HepG2 (cell line): ENCODE results near the gene EPHB3. TPM values are rescaled to one million over a fixed set of nuclear protein-coding genes. Genes with fewer than 3 reads are reported as not detected.

Source experiments
- ATAC-seq: fragments of 200-7000 bp; cut with Tn5 transposase; 3 replicates; pipeline ENCODE4 v1.9.1; 2020; ENCODE audit warnings: mild to moderate bottlenecking, moderate library complexity
- BruUV-seq: library from RNA; stranded (reverse); fragments of 400-500 nt; replicated peaks from 2 replicates; lab custom pipeline; 2021; lab: Mats Ljungman, UMichigan
- CTCF ChIA-PET: fragments of 300-600 bp; formaldehyde crosslinking; extraction: SDS; loops from one replicate; lab custom pipeline; 2021; ENCODE audit warnings: low total read pairs, inconsistent platforms, low intra/inter-chr PET ratio; lab: Yijun Ruan, JAX
- POLR2A ChIA-PET: fragments of 350-600 bp; sonication (Branson Sonifier 250); formaldehyde crosslinking; loops from one replicate; lab custom pipeline; 2020; ENCODE audit warnings: antibody characterized with exemption, inconsistent platforms; lab: Yijun Ruan, JAX
- DNase-seq: peaks from one replicate; pipeline ENCODE4 v3.0.0-alpha.2; 2015; ENCODE audit warnings: low spot score
- FAIRE-seq: peaks from 3 replicates; lab custom pipeline; 2011; peaks lifted over from hg19 to GRCh38; lab: Jason Lieb, UNC
- H2AFZ ChIP-seq: one replicate; pipeline ENCODE4 v1.6.1; 2011; ENCODE audit warnings: low read length, inconsistent platforms
- H3K27ac ChIP-seq: fragments of 300-600 bp; 3 replicates; pipeline ENCODE4 v1.8.0; 2011; ENCODE audit warnings: mixed run types, mild to moderate bottlenecking, mixed read lengths, low read length, inconsistent platforms; ENCODE audit not compliant: insufficient read depth; ENCODE audit errors: extremely low read length
- H3K27me3 ChIP-seq, 2 experiments: fragments of 200-600 bp in 1 of 2; 2 replicates in 1 of 2; 3 replicates in 1 of 2; pipeline versions ENCODE4 v1.6.0 to v1.8.0; 2011; ENCODE audit warnings: low read length in 2 of 2, mild to moderate bottlenecking in 2 of 2, moderate library complexity in 2 of 2, inconsistent platforms in 1 of 2; ENCODE audit not compliant: insufficient read depth in 2 of 2, control insufficient read depth in 1 of 2
- H3K36me3 ChIP-seq, 2 experiments: fragments of 200-600 bp in 1 of 2; replicated peaks in 1 of 2; 2 replicates in 1 of 2; 3 replicates in 1 of 2; pipeline versions ENCODE4 v1.5.1 to v1.8.0; 2011; ENCODE audit warnings: low read length in 2 of 2, inconsistent platforms in 1 of 2; ENCODE audit not compliant: insufficient read depth in 2 of 2, control insufficient read depth in 1 of 2
- H3K4me1 ChIP-seq: 2 replicates; pipeline ENCODE4 v1.5.1; 2012; ENCODE audit warnings: low read length, inconsistent platforms; ENCODE audit not compliant: insufficient read depth
- H3K4me2 ChIP-seq: 2 replicates; pipeline ENCODE4 v1.6.0; 2011; ENCODE audit warnings: low read depth, low read length, inconsistent platforms
- H3K4me3 ChIP-seq, 3 experiments: fragments of 200-600 bp in 1 of 3; sonication (generic), shearing (Covaris generic) in 1 of 3; replicated peaks in 1 of 3; 2 replicates each; pipeline ENCODE4 v1.5.1; 2011 to 2016; ENCODE audit warnings: low read length in 3 of 3, inconsistent platforms in 2 of 3, low read depth in 2 of 3, mild to moderate bottlenecking in 2 of 3, control low read depth in 1 of 3, mixed read lengths in 1 of 3; ENCODE audit not compliant: insufficient read depth in 1 of 3
- H3K79me2 ChIP-seq: one replicate; pipeline ENCODE4 v1.6.1; 2011; ENCODE audit warnings: low read length, inconsistent platforms; ENCODE audit not compliant: insufficient read depth
- H3K9ac ChIP-seq: 2 replicates; pipeline ENCODE4 v1.6.0; 2011; ENCODE audit warnings: mild to moderate bottlenecking, low read depth, low read length, inconsistent platforms; ENCODE audit not compliant: insufficient read depth
- H3K9me3 ChIP-seq: 2 replicates; pipeline ENCODE4 v1.5.1; 2012; ENCODE audit warnings: mild to moderate bottlenecking, low read length
- H4K20me1 ChIP-seq: 2 replicates; pipeline ENCODE4 v1.6.0; 2011; ENCODE audit warnings: inconsistent platforms, mild to moderate bottlenecking, low read length, moderate library complexity; ENCODE audit not compliant: insufficient read depth
- ETV6 ChIP-seq: sonication (generic); formaldehyde crosslinking; conservative IDR thresholded peaks from 2 replicates; pipeline ENCODE4 v1.4.0; 2020; ENCODE audit warnings: missing genetic modification reagents
- MAF1 ChIP-seq: sonication (generic); formaldehyde crosslinking; IDR thresholded peaks from 2 replicates; pipeline ENCODE4 v1.5.0; 2020; ENCODE audit warnings: missing genetic modification reagents, borderline replicate concordance
- NFYC ChIP-seq: IDR thresholded peaks from 2 replicates; pipeline ENCODE4 v1.6.1; 2016; ENCODE audit warnings: missing genetic modification reagents, missing compliant biosample characterization
- PBX2 ChIP-seq: IDR thresholded peaks from 2 replicates; pipeline ENCODE4 v1.6.1; 2016; ENCODE audit warnings: control low read depth
- TEF ChIP-seq: sonication (generic); formaldehyde crosslinking; IDR thresholded peaks from 2 replicates; pipeline ENCODE4 v1.5.0; 2020; ENCODE audit warnings: missing genetic modification reagents
- TRAFD1 ChIP-seq: sonication (generic); formaldehyde crosslinking; IDR thresholded peaks from 2 replicates; pipeline ENCODE4 v1.5.1; 2020; ENCODE audit warnings: missing genetic modification reagents, mild to moderate bottlenecking, borderline replicate concordance
- ZNF333 ChIP-seq: sonication (generic); formaldehyde crosslinking; IDR thresholded peaks from 2 replicates; pipeline ENCODE4 v1.4.0; 2020; ENCODE audit warnings: mild to moderate bottlenecking, missing genetic modification reagents, borderline replicate concordance
- ZNF430 ChIP-seq: sonication (generic); formaldehyde crosslinking; IDR thresholded peaks from 2 replicates; pipeline ENCODE4 v1.9.0; 2021; ENCODE audit warnings: mild to moderate bottlenecking, missing genetic modification reagents
- ZNF772 ChIP-seq: sonication (generic); formaldehyde crosslinking; IDR thresholded peaks from 2 replicates; pipeline ENCODE4 v1.5.0; 2020; ENCODE audit warnings: mild to moderate bottlenecking, missing genetic modification reagents
- WGBS: methylation state at CpG from one replicate; pipeline ENCODE4 v1.1.6; 2017; ENCODE audit warnings: low lambda C conversion rate; 5-methylcytosine and 5-hydroxymethylcytosine counted together
- in situ Hi-C: cut with HindIII; loops from 2 replicates; pipeline ENCODE4 v1.10.0; 2017; ENCODE audit warnings: low pct_unique_long_range_greater_than_20kb; ENCODE audit not compliant: extremely low pct_ligation_motif_present
- intact Hi-C: fragments of 100-400 bp; cut with micrococcal nuclease; formaldehyde crosslinking; loops from one replicate; pipeline ENCODE4 v1.10.0; 2022; ENCODE audit not compliant: unreplicated experiment
- polyA plus RNA-seq, 8 experiments: library from polyadenylated mRNA; depleted of rRNA in 3 of 8; stranded (reverse) in 7 of 8; unstranded in 1 of 8; fragments of >200 nt; fragmentation: Illumina TruSeq in 4 of 8; extraction: Trizol in 4 of 8; gene quantifications; 2 replicates each; pipeline versions ENCODE4 v1.2.1 to v1.2.3, GENCODE V29; 2011 to 2016; ENCODE audit warnings: low read depth in 4 of 8, missing spikeins in 1 of 8, mixed read lengths in 1 of 8; ENCODE audit not compliant: insufficient read depth in 1 of 8
- total RNA-seq, 5 experiments: library from RNA; depleted of rRNA; stranded (reverse); fragments of >200 nt; fragmentation: Illumina TruSeq; extraction: Trizol; gene quantifications; 2 replicates each; pipeline ENCODE4 v1.2.3, GENCODE V29; 2016; ENCODE audit warnings: low read depth in 1 of 5

The EPHB3 gene
- total and polyA plus RNA-seq, 2 of the 13 experiments (the other 11 are each of a cell fraction or from before 2014, with no cell fraction given): 0.01 TPM; not detected in 1

GRCh38 chr3:184551614-184552256 lies 9.8 kb upstream of the EPHB3 start:
- Histone ChIP-seq H3K27me3 (peaks cover 2 to 59% of the 10 kb centered on the region in 2 experiments), H4K20me1 (no peaks in the 10 kb centered on the region), H2AFZ (no peak overlapping the region), H3K4me3 (no peak overlapping the region), H3K27ac (no peak overlapping the region), H3K9me3 (no peaks in the 10 kb centered on the region), H3K4me2 (no peak overlapping the region), H3K4me1 (no peaks in the 10 kb centered on the region), H3K9ac (no peak overlapping the region), H3K79me2 (no peaks in the 10 kb centered on the region), H3K36me3 (no peaks in the 10 kb centered on the region)
- TF ChIP-seq ZNF772 (no peak), NFYC (peak; percentile 20; the same call in 1 of the 2 replicates), MAF1 (CRISPR knock-in tag) (no peak), PBX2 (CRISPR knock-in tag) (peak; percentile 69)
- intact Hi-C loops (no loop called here), in situ Hi-C loops (no loop called here)
- 30% methylated on average over 12 of the region's 12 CpGs for WGBS
- ChIA-PET POLR2A (no interaction called here), CTCF (no interaction called here)
- no peak for ATAC-seq
- no peak for FAIRE-seq
- no peak for DNase-seq
- BruUV-seq: no TSS peak

GRCh38 chr3:184552296-184552695 lies 9.3 kb upstream of the EPHB3 start:
- BruUV-seq: no TSS peak
- H2AFZ ChIP-seq: no peak overlapping the region
- no peaks in the 10 kb centered on the region for H3K36me3 ChIP-seq
- no peaks in the 10 kb centered on the region for H3K4me1 ChIP-seq
- TF ChIP-seq ZNF333 (CRISPR knock-in tag): no peak
- TF ChIP-seq ZNF430 (CRISPR knock-in tag): no peak
- no peak for TF ChIP-seq ETV6
- TF ChIP-seq TRAFD1 (CRISPR knock-in tag): no peak
- TF ChIP-seq TEF (CRISPR knock-in tag): no peak
- CTCF ChIA-PET: no interaction called here
- FAIRE-seq: no peak
- intact Hi-C loops (no loop called here), in situ Hi-C loops (no loop called here)
- H3K27ac ChIP-seq: no peak overlapping the region
- no peak overlapping the region for H3K4me3 ChIP-seq
- no peak for DNase-seq
- no peak for ATAC-seq
- POLR2A ChIA-PET: no interaction called here
- 21% methylated on average over 6 of the region's 6 CpGs for WGBS
- H3K79me2 ChIP-seq: no peaks in the 10 kb centered on the region
- H3K4me2 ChIP-seq: no peak overlapping the region
- no peak overlapping the region for H3K9ac ChIP-seq
- peaks cover 6 to 65% of the 10 kb centered on the region in 2 experiments for H3K27me3 ChIP-seq
- H3K9me3 ChIP-seq: no peaks in the 10 kb centered on the region
- H4K20me1 ChIP-seq: no peaks in the 10 kb centered on the region
